Myocyte (in vitro differentiated cells): ENCODE results near the gene LIMS3. TPM values are rescaled to one million over a fixed set of nuclear protein-coding genes. Genes with fewer than 3 reads are reported as not detected.
"Not testable (repeated sequence)": the region's sequence is repeated elsewhere in the genome, so short reads cannot be mapped to it uniquely, and the experiment has no call there.

Source experiments
- DNase-seq: peaks from one replicate; pipeline ENCODE4 v3.0.0-alpha.2; 2012; ENCODE audit warnings: low read depth
- polyA plus RNA-seq: library from polyadenylated mRNA; unstranded; fragments of >200 nt; gene quantifications from one replicate; pipeline ENCODE4 v1.2.1, GENCODE V29; 2012; ENCODE audit warnings: missing spikeins
- total RNA-seq: library from RNA; depleted of rRNA; stranded (reverse); fragments of >200 nt; gene quantifications from 2 replicates; pipeline ENCODE4 v1.2.3, GENCODE V29; 2014

The LIMS3 gene
- total RNA-seq: 11.9 and 17.0 TPM in 2 replicates
- polyA plus RNA-seq: 11.6 TPM

- DNase-seq: not testable (repeated sequence)
Observed at GRCh38 chr2:109898462-109899336, at the start of gene LIMS3. Gene LIMS3 (plus strand): TSS chr2:109898688. CDS start chr2:109898729, 41 bp downstream.

- not testable (repeated sequence) for DNase-seq
Observed at GRCh38 chr2:109871129-109871751, 27.2 kb upstream of the LIMS3 start.

- DNase-seq: not testable (repeated sequence)
Observed at GRCh38 chr2:109876625-109877024, 21.9 kb upstream of the LIMS3 start.

GRCh38 chr2:109882112-109882511 is 16.4 kb upstream of the LIMS3 start:
- DNase-seq: not testable (repeated sequence)

GRCh38 chr2:109888414-109888813 is 10.1 kb upstream of the LIMS3 start:
- DNase-seq: not testable (repeated sequence)

GRCh38 chr2:109889909-109890308 is 8.6 kb upstream of the LIMS3 start:
- not testable (repeated sequence) for DNase-seq

- not testable (repeated sequence) for DNase-seq
Observed at GRCh38 chr2:109891024-109891423, 7.5 kb upstream of the LIMS3 start.

GRCh38 chr2:109893736-109894135 is 4.8 kb upstream of the LIMS3 start:
- not testable (repeated sequence) for DNase-seq

GRCh38 chr2:109894141-109894540 is 4.3 kb upstream of the LIMS3 start:
- DNase-seq: not testable (repeated sequence)

- DNase-seq: not testable (repeated sequence)
Observed at GRCh38 chr2:109895090-109895869, 3.2 kb upstream of the LIMS3 start.

GRCh38 chr2:109896212-109896611 is 2.3 kb upstream of the LIMS3 start:
- DNase-seq: not testable (repeated sequence)

GRCh38 chr2:109897769-109898461 is 573 bp upstream of the LIMS3 start:
- not testable (repeated sequence) for DNase-seq

- not testable (repeated sequence) for DNase-seq
Observed at GRCh38 chr2:109905796-109906195, 7.3 kb downstream of the LIMS3 start.

- not testable (repeated sequence) for DNase-seq
Observed at GRCh38 chr2:109908626-109909025, 10.1 kb downstream of the LIMS3 start.

GRCh38 chr2:109910789-109911188 is 12.3 kb downstream of the LIMS3 start:
- DNase-seq: not testable (repeated sequence)

GRCh38 chr2:109913911-109914310 is 15.4 kb downstream of the LIMS3 start:
- DNase-seq: not testable (repeated sequence)

- DNase-seq: not testable (repeated sequence)
Observed at GRCh38 chr2:109914552-109914951, 16.1 kb downstream of the LIMS3 start.

- DNase-seq: not testable (repeated sequence)
Observed at GRCh38 chr2:109915830-109916229, 17.3 kb downstream of the LIMS3 start.

- DNase-seq: not testable (repeated sequence)
Observed at GRCh38 chr2:109920162-109920561, 21.7 kb downstream of the LIMS3 start.

GRCh38 chr2:109921543-109922384 is 23.3 kb downstream of the LIMS3 start:
- not testable (repeated sequence) for DNase-seq
